SKM-1 treated with dmso at 0.1 percent for 144 hours (cell line): Measurements from ENCODE around the gene MYOZ2.

Experiments
- DNase-seq: peaks from one replicate; lab custom pipeline; 2025; ENCODE audit not compliant: unreplicated experiment; lab: John Stamatoyannopoulos, UW

The MYOZ2 gene

DNA sequence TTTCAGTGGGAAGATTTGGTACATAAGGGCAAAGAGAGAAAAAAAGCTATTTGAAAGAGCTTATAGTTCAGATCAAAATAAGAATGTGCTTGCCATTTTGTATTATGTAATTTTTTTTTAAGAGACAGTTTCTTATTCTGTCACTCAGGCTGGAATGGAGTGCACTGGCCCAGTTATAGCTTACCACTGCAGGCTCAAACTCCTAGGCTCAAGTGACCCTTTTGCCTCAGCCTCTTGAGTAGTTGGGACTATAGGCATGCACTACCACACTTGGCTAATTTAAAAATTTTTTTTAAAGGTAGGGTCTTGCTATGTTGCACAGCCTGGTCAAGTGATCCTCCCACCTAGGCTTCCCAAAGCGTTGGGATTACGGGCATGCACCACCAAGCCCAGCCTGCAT lies 54.7 kb downstream of the MYOZ2 start:
- no peak for DNase-seq

DNA sequence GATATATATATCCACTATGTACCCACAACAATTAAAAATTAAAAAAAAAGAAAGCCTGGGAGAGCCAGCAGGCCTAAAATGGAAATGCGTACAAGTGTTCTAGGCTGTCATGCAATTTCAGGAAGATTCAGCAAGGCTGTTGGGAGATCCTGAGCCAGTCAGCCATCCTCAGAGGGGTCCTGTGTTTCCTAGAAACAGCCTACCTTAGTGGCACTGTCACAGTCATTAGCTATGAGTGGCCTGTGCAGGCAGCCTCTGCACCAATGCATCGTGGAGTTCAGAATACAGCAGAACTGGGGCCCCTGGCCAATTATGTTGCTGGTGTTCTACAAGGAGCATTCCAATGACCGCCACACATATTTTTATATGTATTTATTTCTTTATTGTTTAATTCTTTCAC lies 55.9 kb downstream of the MYOZ2 start:
- no peak for DNase-seq

DNA sequence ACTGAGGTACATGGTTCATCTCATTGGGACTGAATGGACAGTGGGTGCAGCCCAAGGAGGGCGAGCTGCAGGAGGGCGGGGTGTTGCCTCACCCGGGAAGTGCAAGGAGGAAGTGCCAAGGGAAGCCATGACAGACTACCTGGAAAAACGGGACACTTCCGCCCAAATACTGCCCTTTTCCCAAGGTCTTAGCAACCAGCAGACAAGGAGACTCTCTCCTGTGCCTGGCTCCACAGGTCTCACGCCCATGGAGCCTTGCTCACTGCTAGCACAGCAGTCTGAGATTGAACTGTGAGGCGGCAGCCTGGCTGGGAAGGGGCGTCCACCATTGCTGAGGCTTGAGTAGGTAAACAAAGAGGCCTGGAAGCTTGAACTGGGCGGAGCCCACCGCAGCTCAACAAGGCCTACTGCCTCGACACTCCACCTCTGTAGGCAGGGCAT lies 62.2 kb downstream of the MYOZ2 start:
- DNase-seq, result no peak

GRCh38 chr4:119204916-119205315 lies 69.3 kb downstream of the MYOZ2 start:
- no peak for DNase-seq

DNA sequence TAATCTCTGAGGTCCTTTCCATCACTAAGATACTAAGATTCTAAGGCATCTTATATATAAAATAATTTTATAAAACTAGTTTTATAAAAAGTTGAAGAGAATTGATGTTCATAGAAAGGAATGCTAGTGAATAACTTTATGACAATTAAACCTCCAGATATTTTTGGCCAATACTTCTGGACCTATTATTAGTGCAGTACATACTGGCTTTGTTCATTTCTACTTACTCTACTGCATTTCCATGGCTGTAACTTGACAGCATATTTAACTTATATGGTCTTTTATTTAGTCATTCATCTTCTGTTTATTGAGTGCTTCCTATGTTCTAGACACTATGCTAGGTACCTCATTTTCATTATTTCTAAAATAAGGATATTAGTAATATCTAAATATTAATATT lies 70.1 kb downstream of the MYOZ2 start:
- no peak for DNase-seq

DNA sequence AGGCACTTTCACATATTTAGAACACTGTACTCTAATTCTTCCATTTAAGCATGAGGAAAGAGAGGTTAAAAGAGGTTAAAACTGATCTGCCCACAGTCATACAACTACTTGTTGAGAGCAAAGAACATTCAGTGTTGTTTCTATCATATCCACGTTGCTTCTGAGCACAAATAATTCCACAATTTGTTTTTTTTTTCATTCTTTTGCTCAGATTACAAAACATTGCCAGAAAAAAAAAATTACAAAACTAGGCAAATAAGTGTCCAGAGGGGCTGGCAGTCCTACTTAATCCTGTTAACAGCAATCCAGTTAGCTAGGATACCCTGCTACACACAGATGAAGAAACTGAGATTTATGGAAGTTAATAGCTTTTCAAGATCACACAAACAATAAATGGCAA lies 70.5 kb downstream of the MYOZ2 start:
- DNase-seq, result no peak

- DNase-seq, result no peak
Measured at GRCh38 chr4:119207051-119207450, 71.4 kb downstream of the MYOZ2 start.

DNA sequence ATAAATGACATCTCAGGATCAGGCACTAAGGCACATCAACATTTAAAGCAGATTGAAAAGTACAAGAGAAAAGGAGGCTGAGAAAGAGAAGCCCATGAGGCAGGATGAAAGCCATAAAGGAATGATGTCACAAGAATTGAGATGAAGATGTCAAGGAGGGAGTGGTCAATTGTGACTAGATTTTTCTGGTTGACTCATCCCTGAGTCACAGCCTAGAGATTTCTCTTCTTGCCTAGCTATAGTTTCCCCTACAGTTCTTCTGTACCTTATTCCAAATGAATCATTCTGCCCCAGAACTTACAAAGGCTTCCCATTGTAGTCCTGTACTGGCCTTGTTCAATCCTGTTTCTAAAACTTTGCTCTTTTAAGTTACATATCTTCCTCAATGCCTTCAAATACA lies 73.4 kb downstream of the MYOZ2 start:
- no peak for DNase-seq

GRCh38 chr4:119209586-119209985 lies 74.0 kb downstream of the MYOZ2 start:
- DNase-seq, result no peak

- DNase-seq, result no peak
Measured at GRCh38 chr4:119210775-119211174, 75.1 kb downstream of the MYOZ2 start.

DNA sequence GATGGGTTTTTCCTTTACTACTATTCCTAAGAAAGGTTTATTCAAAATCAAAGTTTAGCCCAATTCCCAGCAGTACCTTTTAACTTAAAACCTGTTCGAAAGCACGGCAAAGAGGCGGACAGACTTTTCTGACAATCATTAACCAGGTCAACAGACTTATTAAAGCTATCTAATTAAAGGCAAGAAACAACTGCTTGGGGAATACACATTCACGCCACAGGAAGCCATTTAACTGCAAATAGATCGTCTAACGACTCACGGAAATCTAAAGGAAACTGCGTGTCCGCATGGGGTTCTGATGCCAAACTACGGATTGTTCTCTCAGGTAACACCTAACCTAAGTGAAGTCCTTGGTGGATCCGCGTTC lies 76.2 kb downstream of the MYOZ2 start:
- DNase-seq, result no peak

- DNase-seq, result peak; percentile 90
Measured at GRCh38 chr4:119212234-119212963, 76.8 kb downstream of the MYOZ2 start, which contains the start of gene USP53. Gene USP53, plus strand, starts transcription at chr4:119212713. Its CDS starts 27,047 bp downstream, at chr4:119239760.

GRCh38 chr4:119212964-119213606 lies 77.5 kb downstream of the MYOZ2 start:
- DNase-seq, result peak; percentile 79

- DNase-seq, result no peak
Measured at GRCh38 chr4:119218093-119218492, 82.5 kb downstream of the MYOZ2 start.

DNA sequence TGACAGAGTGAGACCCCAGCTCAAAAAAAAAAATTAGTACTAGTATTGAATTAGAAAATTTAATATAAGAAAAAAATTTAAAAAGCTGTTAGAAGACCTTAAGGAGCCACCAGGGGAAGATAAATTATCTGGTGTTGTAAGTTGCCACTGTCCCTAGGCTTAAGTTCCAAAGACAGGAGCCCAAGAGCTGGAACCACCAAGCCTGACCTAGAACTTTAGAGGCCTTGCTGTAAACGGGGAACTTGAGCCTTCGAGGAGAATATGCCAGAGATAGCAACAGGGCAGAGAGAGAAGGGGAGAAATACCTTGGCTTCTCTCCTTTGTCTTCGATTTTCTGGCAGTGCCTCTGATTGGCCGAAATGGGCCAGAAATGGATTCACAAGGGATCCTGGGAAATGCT lies 85.8 kb downstream of the MYOZ2 start:
- DNase-seq, result no peak

- no peak for DNase-seq
Measured at GRCh38 chr4:119227690-119228089, 92.1 kb downstream of the MYOZ2 start.

- no peak for DNase-seq
Measured at GRCh38 chr4:119228406-119228805, 92.8 kb downstream of the MYOZ2 start.

GRCh38 chr4:119229908-119230687 lies 94.5 kb downstream of the MYOZ2 start:
- DNase-seq, result no peak

DNA sequence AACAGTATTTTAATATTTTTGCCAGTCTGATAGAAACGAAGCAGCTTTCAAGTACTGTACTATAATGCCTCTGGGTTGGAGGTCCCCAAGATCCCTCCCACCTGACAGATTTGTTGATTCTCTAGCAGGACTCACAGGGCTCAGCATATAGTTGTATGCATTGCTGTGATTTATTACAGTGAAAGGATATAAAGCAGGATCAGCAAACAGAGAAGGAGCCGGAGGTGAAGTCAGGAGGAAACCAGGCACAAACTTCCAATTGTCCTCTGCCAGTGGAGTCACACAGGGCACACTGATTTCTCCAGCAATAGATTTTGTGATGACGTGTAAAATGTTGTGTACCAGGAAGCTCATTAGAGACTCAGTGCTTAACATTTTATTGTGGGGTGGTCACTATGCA lies 95.9 kb downstream of the MYOZ2 start:
- no peak for DNase-seq

DNA sequence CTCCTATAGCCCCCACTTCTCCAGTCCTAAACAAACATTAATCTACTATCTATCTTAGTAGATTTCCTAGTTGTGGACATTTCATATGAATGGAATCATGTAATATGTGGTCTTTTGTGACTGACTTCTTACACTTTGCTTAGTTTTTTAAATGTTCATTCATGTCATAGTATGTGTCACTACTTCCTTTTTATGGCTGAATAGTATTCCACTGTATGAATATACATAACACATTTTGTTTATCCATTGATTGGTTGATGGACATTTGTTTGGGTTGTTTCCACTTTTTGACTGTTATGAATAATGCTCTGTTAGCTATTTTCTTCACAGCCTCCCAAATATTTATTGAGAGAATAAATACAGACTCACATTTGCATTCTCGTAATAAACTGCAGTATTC lies 96.7 kb downstream of the MYOZ2 start:
- no peak for DNase-seq

GRCh38 chr4:119233191-119233590 lies 97.6 kb downstream of the MYOZ2 start:
- DNase-seq, result no peak

GRCh38 chr4:119233750-119234149 lies 98.1 kb downstream of the MYOZ2 start:
- DNase-seq, result no peak
